Hematopoietic multipotent progenitor cell (in vitro differentiated cells): ENCODE results near the gene HTR1B. TPM values are rescaled to one million over a fixed set of nuclear protein-coding genes. Genes with fewer than 3 reads are reported as not detected.

Experiments
- DNase-seq, 3 donors: peaks; one replicate each; pipeline ENCODE4 v3.0.0-alpha.2; 2011 to 2015; ENCODE audit warnings: low read depth in 2 of 3, low spot score in 2 of 3
- total RNA-seq: library from RNA; depleted of rRNA; stranded (reverse); fragments of >200 nt; gene quantifications from one replicate; pipeline ENCODE4 v1.2.3, GENCODE V29; 2012

Gene HTR1B
- 2.2 TPM for total RNA-seq

GRCh38 chr6:77463308-77463860 lies at the start of gene HTR1B:
TSS of gene HTR1B (minus strand) at chr6:77463491. CDS start at chr6:77463403, 88 bp downstream.
- peak in 2 of 3 donors; percentile 52 for DNase-seq

GRCh38 chr6:77512554-77512953 lies 49.3 kb upstream of the HTR1B start:
- no peak for DNase-seq

- no peak for DNase-seq
Observed at GRCh38 chr6:77511860-77512259, 48.6 kb upstream of the HTR1B start.

- DNase-seq, result no peak
Observed at GRCh38 chr6:77502981-77503380, 39.7 kb upstream of the HTR1B start.

GRCh38 chr6:77492530-77492929 lies 29.2 kb upstream of the HTR1B start:
- DNase-seq, result no peak

- no peak for DNase-seq
Observed at GRCh38 chr6:77487808-77488425, 24.6 kb upstream of the HTR1B start.

GRCh38 chr6:77482981-77483380 lies 19.7 kb upstream of the HTR1B start:
- DNase-seq, result no peak

GRCh38 chr6:77474973-77475372 lies 11.7 kb upstream of the HTR1B start:
- DNase-seq, result no peak

- peak in 1 of 3 donors; percentile 5 for DNase-seq
Observed at GRCh38 chr6:77474286-77474956, 11.1 kb upstream of the HTR1B start.

- DNase-seq, result no peak
Observed at GRCh38 chr6:77470983-77471382, 7.7 kb upstream of the HTR1B start.

GRCh38 chr6:77468939-77469338 lies 5.6 kb upstream of the HTR1B start:
- DNase-seq, result no peak

- DNase-seq, result peak in 1 of 3 donors; percentile 66
Observed at GRCh38 chr6:77466451-77467437, 3.5 kb upstream of the HTR1B start.

- peak in 2 of 3 donors; percentile 56 to 73 for DNase-seq
Observed at GRCh38 chr6:77466055-77466450, 2.8 kb upstream of the HTR1B start.

- no peak for DNase-seq
Observed at GRCh38 chr6:77464495-77464867, 1.2 kb upstream of the HTR1B start.

- no peak for DNase-seq
Observed at GRCh38 chr6:77463861-77464494, 687 bp upstream of the HTR1B start.

GRCh38 chr6:77462359-77463307 lies 658 bp downstream of the HTR1B start:
- DNase-seq, result peak in 2 of 3 donors; percentile 58 to 62

- no peak for DNase-seq
Observed at GRCh38 chr6:77461796-77462195, 1.5 kb downstream of the HTR1B start.

GRCh38 chr6:77458421-77458820 lies 4.9 kb downstream of the HTR1B start:
- DNase-seq, result no peak

GRCh38 chr6:77457720-77458349 lies 5.5 kb downstream of the HTR1B start:
- DNase-seq, result peak in 1 of 3 donors; percentile 68
